HG03432 (cell line): ENCODE results near the gene PGK2.
A peak's percentile ranks its signal among the peaks of the same experiment; 100 is the strongest.
"Not testable (repeated sequence)": the region's sequence is repeated elsewhere in the genome, so short reads cannot be mapped to it uniquely, and the experiment has no call there.

Experiments
- ATAC-seq: cut with Tn5 transposase; IDR thresholded peaks from one replicate; pipeline ENCODE4 v1.9.1; 2021; ENCODE audit warnings: mild to moderate bottlenecking, moderate library complexity; ENCODE audit not compliant: unreplicated experiment

The PGK2 gene

GRCh38 chr6:49787176-49787575 is at the start of gene PGK2:
Gene PGK2, minus strand, starts transcription at chr6:49787285. Its CDS starts 98 bp downstream, at chr6:49787187.
- no peak for ATAC-seq

DNA sequence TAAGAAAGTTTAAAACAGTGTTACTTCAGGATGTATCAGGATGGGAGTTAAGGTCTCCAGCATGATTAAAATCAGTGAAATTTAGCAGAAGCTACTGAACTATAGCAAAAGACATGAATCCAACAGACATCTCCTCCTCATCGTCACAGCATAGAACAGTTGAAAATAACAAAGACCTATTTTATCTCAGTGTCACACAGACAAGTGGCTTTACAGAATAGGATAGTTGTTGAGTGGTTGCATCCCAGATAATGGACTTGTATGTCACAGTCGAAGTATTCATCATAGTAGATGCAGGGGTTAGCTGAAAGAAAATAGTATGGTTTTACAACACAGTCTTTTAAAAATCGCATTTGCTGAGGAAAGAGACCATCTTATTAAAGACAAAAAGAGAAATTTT is 48.1 kb upstream of the PGK2 start:
- ATAC-seq: no peak

- no peak for ATAC-seq
Measured at GRCh38 chr6:49833386-49833785, 46.3 kb upstream of the PGK2 start.

GRCh38 chr6:49826743-49827406 is 39.8 kb upstream of the PGK2 start:
- peak; percentile 95 for ATAC-seq

GRCh38 chr6:49815166-49815565 is 28.1 kb upstream of the PGK2 start:
- no peak for ATAC-seq

DNA sequence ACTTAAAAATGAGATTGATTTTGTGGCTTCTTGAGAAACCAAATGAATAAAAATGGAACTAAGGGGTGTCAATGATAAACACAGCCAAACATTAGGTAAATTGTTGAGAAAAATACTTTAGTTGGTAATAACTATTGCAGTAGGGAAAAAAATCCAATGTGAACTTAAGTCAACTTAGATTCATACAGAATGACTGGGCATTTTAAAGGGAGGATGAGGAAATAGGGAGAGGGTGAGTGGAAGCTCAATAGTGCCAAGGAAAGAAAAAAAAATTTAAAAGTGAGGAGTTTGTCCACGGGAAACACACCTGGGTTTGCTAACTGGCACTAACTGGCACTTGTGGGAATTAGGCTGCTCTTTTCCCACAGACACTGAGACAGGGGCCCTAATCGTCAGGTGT is 26.2 kb upstream of the PGK2 start:
- ATAC-seq: no peak

- ATAC-seq: no peak
Measured at GRCh38 chr6:49806145-49806544, 19.1 kb upstream of the PGK2 start.

- ATAC-seq: no peak
Measured at GRCh38 chr6:49805246-49805645, 18.2 kb upstream of the PGK2 start.

DNA sequence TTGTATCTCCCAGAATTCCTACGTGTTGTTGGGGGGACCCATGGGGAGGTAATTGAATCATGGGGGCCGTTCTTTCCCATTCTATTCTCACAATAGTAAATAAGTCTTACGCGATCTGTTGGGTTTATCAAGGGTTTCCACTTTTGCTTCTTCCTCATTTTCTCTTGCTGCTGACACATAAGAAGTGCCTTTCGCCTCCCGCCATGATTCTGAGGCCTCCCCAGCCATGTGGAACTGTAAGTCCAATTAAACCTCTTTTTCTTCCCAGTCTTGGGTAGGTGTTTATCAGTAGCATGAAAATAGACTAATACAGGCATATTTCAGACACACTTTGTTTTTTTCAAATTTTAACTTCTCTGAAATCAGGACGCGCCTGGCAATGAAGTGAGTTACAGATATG is 14.4 kb upstream of the PGK2 start:
- no peak for ATAC-seq

- no peak for ATAC-seq
Measured at GRCh38 chr6:49799090-49799489, 12.0 kb upstream of the PGK2 start.

GRCh38 chr6:49796842-49797455 is 9.9 kb upstream of the PGK2 start:
- not testable (repeated sequence) for ATAC-seq

- no peak for ATAC-seq
Measured at GRCh38 chr6:49790341-49790740, 3.3 kb upstream of the PGK2 start.

GRCh38 chr6:49784272-49784671 is 2.8 kb downstream of the PGK2 start:
- ATAC-seq: no peak

- no peak for ATAC-seq
Measured at GRCh38 chr6:49782725-49783124, 4.4 kb downstream of the PGK2 start.

GRCh38 chr6:49782293-49782692 is 4.8 kb downstream of the PGK2 start:
- ATAC-seq: no peak

DNA sequence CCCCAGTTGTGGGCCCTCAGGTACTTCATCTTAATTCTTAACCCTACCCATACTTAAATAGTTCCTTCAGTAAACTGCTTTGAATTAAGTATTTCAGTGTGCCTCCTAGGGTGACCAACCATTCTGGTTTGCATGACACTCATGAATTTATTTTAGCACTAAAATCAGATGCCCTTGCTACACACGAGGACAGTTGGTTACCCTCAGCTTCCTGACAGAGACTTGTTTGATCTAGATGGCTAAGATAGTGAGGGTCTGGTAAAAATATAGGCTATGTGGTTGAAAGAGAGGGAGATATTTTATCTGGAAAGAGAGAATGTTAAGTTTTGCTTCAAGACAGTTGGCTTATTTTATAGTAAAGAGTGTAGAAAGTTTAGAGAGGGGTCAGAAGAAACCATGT is 10.6 kb downstream of the PGK2 start:
- no peak for ATAC-seq

DNA sequence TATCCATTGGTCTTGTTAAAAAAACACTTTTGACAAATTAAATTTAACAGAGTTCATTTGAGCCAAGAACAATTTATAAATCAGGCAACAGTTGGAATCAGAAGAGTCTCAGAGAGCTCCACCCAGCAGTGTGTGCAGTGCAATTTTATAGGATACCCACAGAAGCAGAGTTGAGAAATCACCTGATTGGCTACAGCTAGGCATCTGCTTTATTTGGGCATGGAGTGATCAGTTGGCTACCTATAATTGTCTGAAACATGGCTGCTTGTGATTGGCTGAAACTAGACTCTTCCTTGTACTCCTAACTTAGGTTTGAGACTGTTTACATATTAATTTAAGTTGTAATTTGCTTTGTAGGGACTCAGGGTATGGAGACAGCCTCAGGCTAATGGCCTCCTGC is 12.0 kb downstream of the PGK2 start:
- ATAC-seq: no peak

GRCh38 chr6:49772285-49772684 is 14.8 kb downstream of the PGK2 start:
- ATAC-seq: no peak

GRCh38 chr6:49766762-49767161 is 20.3 kb downstream of the PGK2 start:
- no peak for ATAC-seq

- no peak for ATAC-seq
Measured at GRCh38 chr6:49764571-49765236, 22.4 kb downstream of the PGK2 start.

- ATAC-seq: peak; percentile 40
Measured at GRCh38 chr6:49744259-49744658, 42.8 kb downstream of the PGK2 start, which contains the start of gene CRISP3. Gene CRISP3, minus strand, starts transcription at chr6:49744388. Its CDS starts 21 bp downstream, at chr6:49744367.

GRCh38 chr6:49743429-49743828 is 43.7 kb downstream of the PGK2 start:
- no peak for ATAC-seq
